GM23338 (cell line): ENCODE measurements around the gene GNB4.

Experiments
- CREB1 ChIP-seq: fragments of 250-450 bp; sonication (Bioruptor Pico); IDR thresholded peaks from 2 replicates; pipeline ENCODE4 v1.5.0; 2020; ENCODE audit warnings: low read depth, mild to moderate bottlenecking, moderate library complexity
- CTCF ChIP-seq, 2 experiments: fragments of 200-600 bp in 1 of 2; sonication (generic) in 1 of 2; conservative IDR thresholded peaks; 2 replicates each; pipeline versions ENCODE4 v1.5.1 to v1.6.1; 2016 to 2017; ENCODE audit warnings: antibody characterized with exemption in 2 of 2, low read depth in 2 of 2, mild to moderate bottlenecking in 2 of 2, moderate library complexity in 1 of 2
- ETS1 ChIP-seq: IDR thresholded peaks from 2 replicates; pipeline ENCODE4 v1.6.1; 2016; ENCODE audit warnings: antibody characterized with exemption
- EZH2 ChIP-seq: fragments of 200-600 bp; sonication (generic); IDR thresholded peaks from one replicate; pipeline ENCODE4 v1.8.0; 2017; ENCODE audit warnings: antibody characterized with exemption, mild to moderate bottlenecking, low read depth; ENCODE audit not compliant: unreplicated experiment
- EZH2phosphoT487 ChIP-seq: fragments of 200-600 bp; sonication (generic); IDR thresholded peaks from one replicate; pipeline ENCODE4 v1.8.1; 2018; ENCODE audit warnings: antibody characterized with exemption; ENCODE audit not compliant: unreplicated experiment
- JUNB ChIP-seq: IDR thresholded peaks from one replicate; pipeline ENCODE4 v1.6.1; 2016; ENCODE audit warnings: antibody characterized with exemption; ENCODE audit not compliant: unreplicated experiment
- POLR2AphosphoS5 ChIP-seq: IDR thresholded peaks from 2 replicates; pipeline ENCODE4 v1.6.1; 2016; ENCODE audit warnings: antibody characterized with exemption, low read depth
- REST ChIP-seq: IDR thresholded peaks from one replicate; pipeline ENCODE4 v1.6.1; 2018; ENCODE audit warnings: antibody characterized with exemption; ENCODE audit not compliant: unreplicated experiment
- STAT1 ChIP-seq: IDR thresholded peaks from one replicate; pipeline ENCODE4 v1.6.1; 2016; ENCODE audit warnings: antibody characterized with exemption; ENCODE audit not compliant: unreplicated experiment
- ZNF331 ChIP-seq: fragments of 250-450 bp; sonication (Bioruptor Pico); IDR thresholded peaks from 2 replicates; pipeline ENCODE4 v1.5.0; 2020; ENCODE audit warnings: low read depth, mild to moderate bottlenecking, moderate library complexity
- ZNF462 ChIP-seq: fragments of 250-450 bp; sonication (Bioruptor Pico); IDR thresholded peaks from 2 replicates; pipeline ENCODE4 v1.5.0; 2020; ENCODE audit warnings: mild to moderate bottlenecking, moderate library complexity

- TF ChIP-seq CTCF (conservative IDR thresholded peaks at IDR 0.05; ENCODE audit: low read depth in 2 of 2) (no peak), POLR2AphosphoS5 (no peak), REST (no peak), EZH2 (no peak), EZH2phosphoT487 (no peak), JUNB (no peak), ETS1 (no peak), CREB1 (CRISPR knock-in tag) (no peak), ZNF331 (CRISPR knock-in tag) (no peak), STAT1 (no peak), ZNF462 (CRISPR knock-in tag) (no peak)
These were observed 34.6 kb downstream of the GNB4 start for GRCh38 chr3:179416681-179417080.
